A673 (cell line): Measurements from ENCODE around the gene PLA2G6.

Source experiments
- CTCF ChIP-seq: fragments of 300-800, 200-600 bp; sonication (generic); conservative IDR thresholded peaks from 2 replicates; pipeline ENCODE4 v1.5.1; 2017; ENCODE audit warnings: low read depth, mild to moderate bottlenecking, antibody characterized with exemption, low read length, moderate library complexity, mixed read lengths
- EZH2 ChIP-seq: fragments of 200-600 bp; sonication (generic); IDR thresholded peaks from 2 replicates; pipeline ENCODE4 v1.6.1; 2017; ENCODE audit warnings: borderline replicate concordance, low read depth, mild to moderate bottlenecking, mixed read lengths, antibody characterized with exemption, low read length; ENCODE audit not compliant: poor library complexity, severe bottlenecking

- TF ChIP-seq CTCF (no peak), EZH2 (no peak)
These were observed 96.1 kb downstream of the PLA2G6 start for GRCh38 chr22:38085501-38085900.
